MCF 10A (cell line): Measurements from ENCODE around the gene NRIP1. TPM values are rescaled to one million over a fixed set of nuclear protein-coding genes. Genes with fewer than 3 reads are reported as not detected.

Experiments
- BruUV-seq: library from RNA; stranded (reverse); fragments of 400-500 nt; replicated peaks from 2 replicates; lab custom pipeline; 2021; lab: Mats Ljungman, UMichigan
- CTCF ChIA-PET: fragments of 300-600 bp; sonication (Branson Sonifier 250); formaldehyde crosslinking; extraction: SDS; loops from one replicate; lab custom pipeline; 2021; ENCODE audit warnings: antibody characterized with exemption, inconsistent platforms; lab: Yijun Ruan, JAX
- POLR2A ChIA-PET: fragments of 300-600, 350-650 bp; sonication (Branson Sonifier 250); formaldehyde crosslinking; extraction: SDS; loops from one replicate; lab custom pipeline; 2020; ENCODE audit warnings: antibody characterized with exemption, inconsistent platforms; lab: Yijun Ruan, JAX
- DNase-seq: peaks from one replicate; pipeline ENCODE4 v3.0.0-alpha.2; 2018; ENCODE audit not compliant: unreplicated experiment
- H3K27ac Mint-ChIP-seq: one replicate; pipeline ENCODE4 v1.8.0; 2022; ENCODE audit warnings: mild to moderate bottlenecking, low read depth, mixed read lengths; ENCODE audit not compliant: unreplicated experiment
- H3K27me3 Mint-ChIP-seq: one replicate; pipeline ENCODE4 v1.8.0; 2022; ENCODE audit warnings: mixed read lengths; ENCODE audit not compliant: insufficient read depth, unreplicated experiment
- H3K36me3 Mint-ChIP-seq: one replicate; pipeline ENCODE4 v1.8.0; 2022; ENCODE audit warnings: mild to moderate bottlenecking, moderate library complexity, mixed read lengths; ENCODE audit not compliant: insufficient read depth, unreplicated experiment
- H3K4me1 Mint-ChIP-seq: one replicate; pipeline ENCODE4 v1.8.0; 2022; ENCODE audit warnings: mixed read lengths; ENCODE audit not compliant: insufficient read depth, unreplicated experiment
- H3K4me3 Mint-ChIP-seq: one replicate; pipeline ENCODE4 v1.8.0; 2022; ENCODE audit warnings: mild to moderate bottlenecking, moderate library complexity, mixed read lengths; ENCODE audit not compliant: unreplicated experiment
- H3K9me3 Mint-ChIP-seq: one replicate; pipeline ENCODE4 v1.8.0; 2022; ENCODE audit warnings: mixed read lengths; ENCODE audit not compliant: unreplicated experiment
- intact Hi-C: fragments of 100-400 bp; cut with micrococcal nuclease; formaldehyde crosslinking; loops from 2 replicates; pipeline ENCODE4 v1.14.1; 2022
- total RNA-seq: library from RNA; stranded (reverse); gene quantifications from 2 replicates; pipeline ENCODE4 v1.2.3, GENCODE V29; 2022
- TF ChIP-seq, protein P1 (sequence below): fragments of 200-600 bp; IDR thresholded peaks from one replicate; pipeline ENCODE4 v1.8.0; 2022; ENCODE audit warnings: antibody characterized with exemption, mild to moderate bottlenecking; ENCODE audit not compliant: unreplicated experiment

NRIP1 gene
- total RNA-seq, 1 experiment from 2014 or later = 31.4 TPM

DNA sequence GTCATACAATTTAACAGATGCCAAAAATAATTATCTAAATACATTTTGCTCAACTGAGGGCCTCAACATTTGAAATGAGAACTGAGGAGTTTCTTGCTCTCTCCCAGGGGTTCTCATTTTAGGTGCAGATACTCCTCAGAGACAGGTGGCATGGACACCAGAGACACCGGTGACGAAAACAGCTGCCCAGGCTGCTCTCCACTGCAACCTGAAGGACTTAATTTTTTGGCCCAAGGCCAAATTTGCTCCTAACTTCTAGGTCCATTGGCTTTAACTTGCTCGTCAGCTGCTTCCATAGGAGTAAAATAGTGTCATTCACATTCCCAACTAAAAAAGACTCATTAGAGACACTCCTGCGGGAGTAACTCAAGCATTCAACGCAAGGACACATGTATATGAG is 87.0 kb downstream of the NRIP1 start:
- CTCF ChIA-PET = interaction anchor here (0.6 kb wide), 1 partner anchor 37 kb away, joined by 3 read pairs; no protein-coding TSS in a partner anchor
- no peak overlapping the region for H3K4me3 Mint-ChIP-seq
- H3K27me3 Mint-ChIP-seq = no peaks in the 10 kb centered on the region
- no peak for DNase-seq
- BruUV-seq = no TSS peak
- POLR2A ChIA-PET = interaction anchor here (0.7 kb wide), 1 partner anchor 44 kb away, joined by 3 read pairs; no protein-coding TSS in a partner anchor
- no peak overlapping the region for H3K27ac Mint-ChIP-seq
- intact Hi-C loops = no loop called here
- no peaks in the 10 kb centered on the region for H3K36me3 Mint-ChIP-seq
- peaks cover 7% of the 10 kb centered on the region for H3K4me1 Mint-ChIP-seq
- H3K9me3 Mint-ChIP-seq = no peaks in the 10 kb centered on the region
- TF ChIP-seq, protein P1, sequence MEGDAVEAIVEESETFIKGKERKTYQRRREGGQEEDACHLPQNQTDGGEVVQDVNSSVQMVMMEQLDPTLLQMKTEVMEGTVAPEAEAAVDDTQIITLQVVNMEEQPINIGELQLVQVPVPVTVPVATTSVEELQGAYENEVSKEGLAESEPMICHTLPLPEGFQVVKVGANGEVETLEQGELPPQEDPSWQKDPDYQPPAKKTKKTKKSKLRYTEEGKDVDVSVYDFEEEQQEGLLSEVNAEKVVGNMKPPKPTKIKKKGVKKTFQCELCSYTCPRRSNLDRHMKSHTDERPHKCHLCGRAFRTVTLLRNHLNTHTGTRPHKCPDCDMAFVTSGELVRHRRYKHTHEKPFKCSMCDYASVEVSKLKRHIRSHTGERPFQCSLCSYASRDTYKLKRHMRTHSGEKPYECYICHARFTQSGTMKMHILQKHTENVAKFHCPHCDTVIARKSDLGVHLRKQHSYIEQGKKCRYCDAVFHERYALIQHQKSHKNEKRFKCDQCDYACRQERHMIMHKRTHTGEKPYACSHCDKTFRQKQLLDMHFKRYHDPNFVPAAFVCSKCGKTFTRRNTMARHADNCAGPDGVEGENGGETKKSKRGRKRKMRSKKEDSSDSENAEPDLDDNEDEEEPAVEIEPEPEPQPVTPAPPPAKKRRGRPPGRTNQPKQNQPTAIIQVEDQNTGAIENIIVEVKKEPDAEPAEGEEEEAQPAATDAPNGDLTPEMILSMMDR = no peak

DNA sequence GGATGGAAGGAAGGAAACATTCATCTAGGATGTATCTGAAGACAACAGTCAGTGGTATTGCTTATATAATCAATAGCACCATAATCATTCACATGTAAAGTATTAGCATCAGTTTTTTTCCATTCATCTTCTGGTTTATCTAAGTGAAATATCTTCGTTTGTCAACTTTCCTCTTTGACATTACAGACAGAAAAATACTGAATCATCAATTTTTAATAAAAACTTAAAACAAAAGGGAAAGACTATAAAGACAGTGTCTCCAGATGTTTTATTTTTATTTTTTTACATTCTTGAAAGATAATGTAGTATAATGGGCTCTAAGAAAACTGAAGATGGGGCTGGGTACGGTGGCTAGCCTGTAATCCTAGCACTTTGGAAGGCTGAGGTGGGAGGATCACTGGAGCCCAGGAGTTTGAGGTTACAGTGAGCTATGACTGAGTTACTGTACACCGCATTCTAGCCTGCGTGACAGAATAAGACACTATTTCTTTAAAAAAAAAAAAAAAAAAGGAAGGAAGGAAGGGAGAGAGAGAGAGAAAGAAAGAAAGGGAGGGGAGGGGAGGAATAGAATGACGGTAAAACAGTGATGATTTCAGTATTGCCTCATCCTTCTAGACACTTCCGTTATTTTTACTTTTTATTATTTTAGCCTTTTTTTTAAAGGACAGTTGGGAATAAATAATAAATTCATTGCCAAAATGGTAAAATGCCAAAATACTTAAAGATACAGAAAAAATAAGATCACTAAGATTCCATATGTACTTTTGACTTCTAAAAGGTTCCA is 89.5 kb downstream of the NRIP1 start:
- no peak overlapping the region for H3K27ac Mint-ChIP-seq
- no peaks in the 10 kb centered on the region for H3K4me1 Mint-ChIP-seq
- ChIA-PET CTCF (no interaction called here), POLR2A (interaction anchor here (0.6 kb wide), 1 partner anchor 879 kb away, joined by 3 read pairs; no protein-coding TSS in a partner anchor)
- no peak overlapping the region for H3K4me3 Mint-ChIP-seq
- BruUV-seq = no TSS peak
- no peaks in the 10 kb centered on the region for H3K36me3 Mint-ChIP-seq
- TF ChIP-seq, protein P1 = no peak
- no peaks in the 10 kb centered on the region for H3K9me3 Mint-ChIP-seq
- DNase-seq = no peak
- intact Hi-C loops = no loop called here
- H3K27me3 Mint-ChIP-seq = no peaks in the 10 kb centered on the region

DNA sequence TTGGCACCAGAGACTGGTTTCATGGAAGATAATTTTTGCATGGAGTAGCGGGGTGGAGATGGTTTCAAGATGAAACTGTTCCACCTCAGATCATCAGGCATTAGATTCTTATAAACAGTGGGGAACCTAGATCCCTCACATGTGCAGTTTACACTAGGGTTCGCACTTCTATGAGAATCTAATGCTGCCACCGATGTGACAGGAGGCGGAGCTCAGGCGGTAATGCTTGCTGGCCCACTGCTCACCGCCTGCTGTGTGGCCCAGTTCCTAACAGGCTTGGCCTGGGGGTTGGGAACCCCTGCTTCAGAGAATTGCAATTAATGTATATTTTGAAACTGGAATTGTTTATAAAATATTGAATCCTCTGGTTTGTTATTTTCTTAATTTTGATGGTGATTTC is 92.1 kb downstream of the NRIP1 start:
- Mint-ChIP-seq H3K27ac (no peak overlapping the region), H3K4me1 (peaks cover 5% of the 10 kb centered on the region), H3K36me3 (no peaks in the 10 kb centered on the region), H3K4me3 (no peak overlapping the region), H3K27me3 (no peaks in the 10 kb centered on the region), H3K9me3 (no peaks in the 10 kb centered on the region)
- BruUV-seq = no TSS peak
- POLR2A ChIA-PET = interaction anchor here (0.5 kb wide), 1 partner anchor 275 kb away, joined by 4 read pairs; no protein-coding TSS in a partner anchor
- CTCF ChIA-PET = interaction anchor here (0.6 kb wide), 1 partner anchor 19 kb away, joined by 3 read pairs; no protein-coding TSS in a partner anchor
- intact Hi-C loops = no loop called here
- DNase-seq = no peak
- TF ChIP-seq, protein P1 = no peak

DNA sequence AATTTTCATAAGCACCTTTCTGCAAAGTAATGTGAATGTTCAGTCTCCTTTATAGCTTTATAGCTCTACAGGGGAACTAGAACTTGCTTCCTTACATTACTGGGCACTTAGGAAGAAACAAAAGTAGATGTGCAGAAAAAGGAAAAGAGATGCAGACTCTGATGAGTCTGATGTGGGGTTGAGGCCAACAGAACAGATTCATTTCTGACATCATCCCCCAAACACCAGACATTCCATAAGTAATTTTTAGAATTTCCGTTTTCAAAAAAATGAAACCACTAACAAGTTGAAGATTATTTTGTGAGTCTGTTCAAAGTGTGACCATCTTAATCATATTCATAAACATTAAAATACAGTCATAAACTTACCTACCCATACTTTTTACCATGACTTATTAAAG is 96.0 kb downstream of the NRIP1 start:
- H3K36me3 Mint-ChIP-seq = peaks cover 30% of the 10 kb centered on the region
- H3K4me1 Mint-ChIP-seq = peaks cover 5% of the 10 kb centered on the region
- no peaks in the 10 kb centered on the region for H3K27me3 Mint-ChIP-seq
- TF ChIP-seq, protein P1 = no peak
- no peak for DNase-seq
- ChIA-PET CTCF (no interaction called here), POLR2A (no interaction called here)
- H3K4me3 Mint-ChIP-seq = no peak overlapping the region
- no peaks in the 10 kb centered on the region for H3K9me3 Mint-ChIP-seq
- intact Hi-C loops = no loop called here
- BruUV-seq = no TSS peak
- H3K27ac Mint-ChIP-seq = no peak overlapping the region
